NCI-H1417 treated with DMSO at 0.1 percent for 48 hours (cell line): Measurements from ENCODE around the gene WDR27.

Source experiments
- DNase-seq: peaks from one replicate; lab custom pipeline; 2025; lab: John Stamatoyannopoulos, UW

WDR27 gene

GRCh38 chr6:169701954-169702839 lies at the start of gene WDR27, which contains the start of gene C6orf120:
Gene WDR27 (minus strand): TSS chr6:169702029. CDS start chr6:169689005, 13,024 bp downstream.
Gene C6orf120 (plus strand): TSS chr6:169702126. CDS start chr6:169702460, 334 bp downstream.
- peak; percentile 88 for DNase-seq

GRCh38 chr6:169746556-169746955 lies 44.7 kb upstream of the WDR27 start:
- no peak for DNase-seq

- DNase-seq, result no peak
These were observed 43.6 kb upstream of the WDR27 start for GRCh38 chr6:169745405-169745804.

GRCh38 chr6:169741344-169741743 lies 39.5 kb upstream of the WDR27 start:
- no peak for DNase-seq

GRCh38 chr6:169738976-169739529 lies 37.2 kb upstream of the WDR27 start:
- no peak for DNase-seq

GRCh38 chr6:169738204-169738975 lies 36.6 kb upstream of the WDR27 start:
- no peak for DNase-seq

GRCh38 chr6:169729961-169730360 lies 28.1 kb upstream of the WDR27 start:
- no peak for DNase-seq

GRCh38 chr6:169726963-169727362 lies 25.1 kb upstream of the WDR27 start:
- no peak for DNase-seq

GRCh38 chr6:169726049-169726400 lies 24.2 kb upstream of the WDR27 start:
- DNase-seq, result no peak

GRCh38 chr6:169725125-169726048 lies 23.6 kb upstream of the WDR27 start:
- no peak for DNase-seq

GRCh38 chr6:169724494-169725124 lies 22.8 kb upstream of the WDR27 start, which contains the start of gene PHF10:
Gene PHF10 (minus strand): TSS chr6:169724500. CDS start chr6:169723931, 569 bp downstream.
- peak; percentile 28 for DNase-seq

- DNase-seq, result no peak
These were observed 22.2 kb upstream of the WDR27 start for GRCh38 chr6:169723991-169724493.

GRCh38 chr6:169723200-169723909 lies 21.5 kb upstream of the WDR27 start:
- no peak for DNase-seq

GRCh38 chr6:169722362-169723199 lies 20.8 kb upstream of the WDR27 start:
- DNase-seq, result no peak

- DNase-seq, result no peak
These were observed 18.5 kb upstream of the WDR27 start for GRCh38 chr6:169720207-169720855.

- DNase-seq, result no peak
These were observed 17.3 kb upstream of the WDR27 start for GRCh38 chr6:169719117-169719516.

- no peak for DNase-seq
These were observed 12.8 kb upstream of the WDR27 start for GRCh38 chr6:169714595-169714994.

- no peak for DNase-seq
These were observed 12.3 kb upstream of the WDR27 start for GRCh38 chr6:169714178-169714577.

GRCh38 chr6:169710009-169710408 lies 8.2 kb upstream of the WDR27 start:
- DNase-seq, result no peak
